GM20000 (cell line): ENCODE measurements around the gene PIH1D2.
"Not testable (repeated sequence)": the region's sequence is repeated elsewhere in the genome, so short reads cannot be mapped to it uniquely, and the experiment has no call there.

Experiments used
- DNase-seq: peaks from one replicate; pipeline ENCODE4 v3.0.0; 2012; ENCODE audit warnings: low spot score
- TF ChIP-seq, protein P1 (sequence below): IDR thresholded peaks from 2 replicates; pipeline ENCODE4 v1.5.1; 2012; ENCODE audit warnings: mild to moderate bottlenecking, control low read depth; ENCODE audit errors: extremely low read depth, missing control alignments

The PIH1D2 gene

DNA sequence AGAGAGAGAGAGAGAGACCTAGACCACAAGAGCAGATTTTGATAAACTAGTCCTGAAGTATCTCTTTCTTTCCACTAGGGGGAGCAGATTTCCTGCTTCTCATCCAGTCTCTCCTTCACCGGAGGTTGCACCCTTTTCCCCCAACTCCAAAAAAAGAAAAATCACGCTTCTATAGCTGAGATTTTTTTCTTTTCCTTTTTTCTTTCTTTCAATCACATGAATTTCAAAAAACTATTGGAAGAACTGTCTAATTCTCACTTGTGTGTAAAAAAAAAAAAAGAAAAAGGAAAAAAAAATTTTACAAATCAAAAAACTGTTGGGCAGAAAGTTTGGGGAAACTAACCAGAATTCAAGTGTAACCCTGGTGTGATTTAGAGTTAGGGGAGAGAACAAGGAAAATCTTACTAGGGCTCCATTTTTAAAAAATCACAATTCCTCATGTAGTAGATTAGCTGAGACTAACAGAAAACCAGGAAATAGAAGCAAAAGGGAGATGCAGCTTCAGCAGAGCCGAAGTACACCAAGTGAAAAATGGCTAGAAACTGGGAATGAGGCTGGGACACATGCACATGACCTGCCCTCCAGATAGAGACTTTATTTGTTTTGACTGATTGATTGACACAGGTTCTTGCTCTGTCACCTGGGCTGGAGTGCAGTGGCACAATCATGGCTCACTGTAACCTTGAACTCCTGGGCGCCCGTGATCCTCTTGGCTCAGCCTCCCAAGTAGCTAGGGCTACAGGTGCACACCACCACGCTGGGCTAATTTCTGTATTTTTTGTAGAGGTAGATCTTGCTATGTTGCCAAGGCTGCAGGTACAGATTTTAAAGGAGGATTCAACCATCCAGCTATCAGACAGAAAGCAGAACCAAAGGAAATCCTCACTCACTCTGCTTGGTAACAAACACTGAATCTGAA lies 40.0 kb upstream of the PIH1D2 start:
- DNase-seq: peak; percentile 57
- TF ChIP-seq, protein P1, sequence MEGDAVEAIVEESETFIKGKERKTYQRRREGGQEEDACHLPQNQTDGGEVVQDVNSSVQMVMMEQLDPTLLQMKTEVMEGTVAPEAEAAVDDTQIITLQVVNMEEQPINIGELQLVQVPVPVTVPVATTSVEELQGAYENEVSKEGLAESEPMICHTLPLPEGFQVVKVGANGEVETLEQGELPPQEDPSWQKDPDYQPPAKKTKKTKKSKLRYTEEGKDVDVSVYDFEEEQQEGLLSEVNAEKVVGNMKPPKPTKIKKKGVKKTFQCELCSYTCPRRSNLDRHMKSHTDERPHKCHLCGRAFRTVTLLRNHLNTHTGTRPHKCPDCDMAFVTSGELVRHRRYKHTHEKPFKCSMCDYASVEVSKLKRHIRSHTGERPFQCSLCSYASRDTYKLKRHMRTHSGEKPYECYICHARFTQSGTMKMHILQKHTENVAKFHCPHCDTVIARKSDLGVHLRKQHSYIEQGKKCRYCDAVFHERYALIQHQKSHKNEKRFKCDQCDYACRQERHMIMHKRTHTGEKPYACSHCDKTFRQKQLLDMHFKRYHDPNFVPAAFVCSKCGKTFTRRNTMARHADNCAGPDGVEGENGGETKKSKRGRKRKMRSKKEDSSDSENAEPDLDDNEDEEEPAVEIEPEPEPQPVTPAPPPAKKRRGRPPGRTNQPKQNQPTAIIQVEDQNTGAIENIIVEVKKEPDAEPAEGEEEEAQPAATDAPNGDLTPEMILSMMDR: no peak

DNA sequence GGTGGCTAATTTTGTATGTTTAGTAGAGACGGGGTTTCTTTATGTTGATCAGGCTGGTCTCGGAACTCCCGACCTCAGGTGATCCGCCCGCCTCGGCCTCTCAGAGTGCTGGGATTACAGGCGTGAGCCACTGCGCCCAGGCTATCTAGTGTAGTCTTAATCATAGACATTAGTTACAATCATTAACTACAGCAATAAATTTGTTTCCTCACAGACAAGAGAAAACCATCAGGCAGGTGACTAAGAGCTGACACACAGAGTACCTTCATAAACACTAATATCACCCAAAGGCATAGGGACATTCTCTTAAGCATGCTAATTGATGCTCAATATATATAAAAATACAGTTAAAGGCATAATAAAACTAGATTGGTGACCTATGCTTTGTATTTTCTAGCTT lies 32.3 kb upstream of the PIH1D2 start:
- TF ChIP-seq, protein P1: no peak

DNA sequence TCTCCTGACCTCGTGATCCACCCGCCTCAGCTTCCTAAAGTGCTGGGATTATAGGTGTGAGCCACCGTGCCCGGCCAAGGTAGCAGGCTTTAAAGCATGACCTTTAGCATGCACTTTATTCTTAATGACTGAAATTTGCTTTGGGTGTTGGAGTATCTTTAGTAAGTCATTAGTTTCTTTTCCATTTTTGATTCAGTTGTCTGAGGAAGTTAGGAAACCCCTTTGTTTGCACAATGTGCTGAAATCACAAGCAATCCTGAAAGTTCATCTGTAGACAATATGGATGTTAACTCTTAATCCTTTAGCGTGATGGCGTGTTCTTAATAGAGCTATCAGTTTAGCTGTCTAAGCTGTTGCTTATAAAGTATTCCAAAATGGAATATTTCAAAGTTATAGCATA lies 29.6 kb upstream of the PIH1D2 start:
- TF ChIP-seq, protein P1: no peak
- DNase-seq: no peak

More for the DNA sequence above, 32.3 kb upstream of the PIH1D2 start:
- DNase-seq: no peak

DNA sequence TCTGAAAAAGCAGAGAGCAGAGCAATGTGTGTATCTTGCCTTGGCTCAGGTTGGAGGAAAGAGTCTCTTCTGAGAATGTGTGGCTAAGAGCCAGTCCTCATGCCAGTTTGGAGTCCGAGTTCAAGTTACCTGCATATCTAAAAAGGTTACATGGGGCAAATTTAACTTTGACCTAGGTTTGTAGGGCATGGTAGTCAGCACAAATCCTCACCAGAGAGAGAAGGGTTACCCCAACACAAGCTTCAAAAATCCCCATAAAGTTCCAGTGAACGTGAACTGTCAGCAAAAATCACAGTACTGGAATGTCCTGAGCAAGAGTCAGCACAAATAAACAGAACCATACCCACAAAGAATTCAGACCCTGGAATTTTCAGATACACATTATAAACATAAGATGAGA lies 26.6 kb upstream of the PIH1D2 start:
- TF ChIP-seq, protein P1: no peak
- DNase-seq: no peak

DNA sequence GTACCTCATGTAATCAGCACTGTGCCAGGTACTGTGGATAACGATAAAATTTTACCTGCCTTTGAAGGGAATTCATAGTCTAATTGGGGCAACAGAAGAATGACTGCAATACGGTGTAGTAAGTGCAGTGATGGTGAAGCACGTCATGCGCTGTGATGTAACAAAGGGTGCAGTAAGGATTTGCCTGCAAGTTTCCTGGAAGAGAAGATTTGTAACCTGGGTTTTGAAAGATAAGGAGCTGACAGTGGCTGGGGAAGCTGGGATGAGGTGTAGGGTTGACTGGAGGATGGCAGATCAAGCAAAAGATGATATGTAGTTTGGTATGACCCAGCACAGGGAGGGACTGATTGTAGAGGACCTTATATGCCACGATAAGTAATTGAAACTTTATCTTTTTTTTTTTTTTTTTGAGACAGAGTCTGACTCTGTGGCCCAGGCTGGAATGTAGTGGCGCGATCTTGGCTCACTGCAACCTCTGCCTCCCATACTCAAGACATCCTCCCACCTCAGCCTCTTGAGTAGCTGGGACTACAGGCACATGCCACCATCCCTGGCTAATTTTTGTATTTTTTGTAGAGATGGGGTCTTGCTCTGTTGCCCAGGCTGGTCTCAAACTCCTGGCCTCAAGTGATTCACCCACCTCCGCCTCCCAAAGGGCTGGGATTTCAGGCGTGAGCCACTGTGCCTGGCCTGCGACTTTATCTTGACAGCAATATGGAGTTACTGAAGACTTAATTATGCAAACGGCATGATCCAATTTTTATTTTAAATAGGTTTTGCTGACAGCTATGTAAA lies 24.1 kb upstream of the PIH1D2 start:
- no peak for DNase-seq
- TF ChIP-seq, protein P1: no peak

DNA sequence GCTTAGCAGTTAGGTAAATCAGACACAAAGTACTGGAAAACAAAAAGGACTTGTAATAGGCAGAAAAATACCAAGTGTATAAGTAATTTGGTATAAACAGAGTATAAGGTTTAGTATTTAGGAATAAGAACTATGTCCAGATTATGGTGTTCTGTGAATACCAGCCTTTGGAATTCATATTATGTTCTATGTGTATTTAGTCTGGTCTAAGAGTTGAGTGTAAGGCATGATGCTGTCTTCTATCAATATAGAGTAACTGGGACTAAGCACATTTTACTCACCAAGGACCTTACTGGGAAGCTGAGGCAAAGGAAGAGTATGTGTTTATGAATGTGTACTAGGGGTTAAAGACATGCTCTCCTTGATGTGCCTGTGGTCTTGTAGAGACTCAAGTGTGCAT lies 22.4 kb upstream of the PIH1D2 start:
- TF ChIP-seq, protein P1: no peak
- DNase-seq: no peak

DNA sequence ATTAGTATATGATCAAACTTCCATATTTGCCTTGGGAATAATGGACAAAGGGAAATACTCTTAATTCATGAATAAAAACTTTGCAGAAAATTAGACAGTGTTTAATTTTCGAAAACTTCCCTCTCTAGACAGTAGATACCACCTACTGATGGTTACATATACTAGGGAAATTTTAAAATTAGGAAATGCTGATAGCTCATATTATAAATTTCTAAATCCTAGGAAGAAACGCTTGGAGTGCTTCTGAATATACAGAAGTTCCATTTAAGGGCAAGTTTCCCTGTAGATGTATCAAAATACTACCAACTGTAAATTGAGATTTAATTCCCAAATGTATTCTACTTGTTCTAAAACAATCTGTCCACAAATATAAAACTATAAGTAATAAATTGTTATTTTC lies 21.5 kb upstream of the PIH1D2 start:
- not testable (repeated sequence) for DNase-seq
